ENCODE data around the gene GCG. TPM values are rescaled to one million over a fixed set of nuclear protein-coding genes. Genes with fewer than 3 reads are reported as not detected.

GCG gene
- total and polyA plus RNA-seq, 7 donors: 9.0 to 26.6 (median 10.6) TPM; not detected in 4

DNA sequence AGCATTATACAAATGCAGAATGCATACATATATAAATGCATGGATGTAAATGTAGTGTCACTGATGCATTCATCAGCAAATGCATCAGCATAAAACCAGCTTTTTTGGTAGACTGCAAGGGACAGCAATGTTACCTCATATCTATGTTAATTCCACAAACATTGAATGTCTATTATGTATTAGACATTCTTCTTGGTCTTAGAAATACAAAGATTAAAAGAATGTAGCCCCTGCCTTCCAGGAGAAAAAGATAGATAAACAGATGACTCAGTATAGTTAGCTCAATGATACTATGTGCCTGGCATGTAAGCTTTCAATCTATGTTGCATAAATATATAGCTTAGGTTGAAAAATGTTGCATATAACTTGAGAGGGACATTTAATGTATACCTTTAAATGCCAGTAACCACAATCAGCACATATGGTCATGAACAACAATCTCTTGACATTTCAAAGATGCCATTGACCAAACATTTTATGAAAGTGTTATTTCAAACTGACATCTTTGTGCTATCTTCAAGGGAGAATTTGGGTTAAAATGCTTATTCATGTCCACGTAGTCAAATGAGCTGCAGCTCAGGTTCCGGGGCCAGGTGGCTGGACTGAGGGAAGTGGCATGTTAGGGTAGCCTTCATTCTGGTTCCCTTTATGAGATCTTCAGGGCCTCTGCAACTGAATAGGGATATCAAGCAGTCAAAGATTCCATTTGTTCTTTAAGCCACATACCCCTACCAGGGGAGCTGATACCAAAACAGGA, 45.2 kb upstream of the GCG start:
- no peak overlapping the region for H3K27ac ChIP-seq
- H3K27me3 ChIP-seq: no peaks in the 10 kb centered on the region
- intact Hi-C loops (cut with DNase I): no loop called here
- WGBS, 2 donors: 84 to 94% methylated on average over 2 of the region's 2 CpGs
- no peaks in the 10 kb centered on the region for H3K9me3 ChIP-seq
- no peaks in the 10 kb centered on the region for H3K4me1 ChIP-seq
- DNase-seq: no peak
- H3K36me3 ChIP-seq: peaks cover 0 to 3% (median 0%) of the 10 kb centered on the region in 4 donors
- TF ChIP-seq, protein P1, sequence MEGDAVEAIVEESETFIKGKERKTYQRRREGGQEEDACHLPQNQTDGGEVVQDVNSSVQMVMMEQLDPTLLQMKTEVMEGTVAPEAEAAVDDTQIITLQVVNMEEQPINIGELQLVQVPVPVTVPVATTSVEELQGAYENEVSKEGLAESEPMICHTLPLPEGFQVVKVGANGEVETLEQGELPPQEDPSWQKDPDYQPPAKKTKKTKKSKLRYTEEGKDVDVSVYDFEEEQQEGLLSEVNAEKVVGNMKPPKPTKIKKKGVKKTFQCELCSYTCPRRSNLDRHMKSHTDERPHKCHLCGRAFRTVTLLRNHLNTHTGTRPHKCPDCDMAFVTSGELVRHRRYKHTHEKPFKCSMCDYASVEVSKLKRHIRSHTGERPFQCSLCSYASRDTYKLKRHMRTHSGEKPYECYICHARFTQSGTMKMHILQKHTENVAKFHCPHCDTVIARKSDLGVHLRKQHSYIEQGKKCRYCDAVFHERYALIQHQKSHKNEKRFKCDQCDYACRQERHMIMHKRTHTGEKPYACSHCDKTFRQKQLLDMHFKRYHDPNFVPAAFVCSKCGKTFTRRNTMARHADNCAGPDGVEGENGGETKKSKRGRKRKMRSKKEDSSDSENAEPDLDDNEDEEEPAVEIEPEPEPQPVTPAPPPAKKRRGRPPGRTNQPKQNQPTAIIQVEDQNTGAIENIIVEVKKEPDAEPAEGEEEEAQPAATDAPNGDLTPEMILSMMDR (IDR thresholded peaks at IDR 0.05): no peak
- TF ChIP-seq POLR2AphosphoS5 (IDR thresholded peaks at IDR 0.05) (no peak), EP300 (IDR thresholded peaks at IDR 0.05) (no peak), POLR2A (IDR thresholded peaks at IDR 0.05) (no peak)
- H3K4me3 ChIP-seq: no peak overlapping the region

DNA sequence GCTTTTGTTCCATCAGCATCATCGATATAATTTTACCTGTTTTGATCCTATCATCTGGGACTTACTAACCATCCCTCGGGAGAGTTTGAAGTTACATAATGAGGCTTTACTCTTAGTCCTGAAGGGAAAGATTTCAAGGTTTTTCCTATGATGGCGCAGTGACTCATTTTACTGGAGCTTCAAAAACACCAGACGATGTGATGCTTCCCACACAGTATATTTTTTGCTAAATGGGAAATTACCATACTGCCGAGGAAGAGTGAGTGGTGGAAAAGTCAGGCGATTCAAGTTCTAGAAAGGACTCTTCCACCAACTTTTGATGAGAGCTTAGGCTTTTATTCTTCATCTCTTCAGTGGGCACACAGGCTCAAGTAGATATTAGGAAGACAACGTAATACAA, 44.6 kb upstream of the GCG start:
- Histone ChIP-seq H3K4me3 (no peak overlapping the region), H3K27me3 (no peaks in the 10 kb centered on the region), H3K36me3 (peaks cover 0 to 3% (median 0%) of the 10 kb centered on the region in 4 donors), H3K4me1 (no peaks in the 10 kb centered on the region), H3K27ac (no peak overlapping the region), H3K9me3 (no peaks in the 10 kb centered on the region)
- TF ChIP-seq POLR2A (IDR thresholded peaks at IDR 0.05) (no peak), POLR2AphosphoS5 (IDR thresholded peaks at IDR 0.05) (no peak), EP300 (IDR thresholded peaks at IDR 0.05) (no peak)
- TF ChIP-seq, protein P1 (IDR thresholded peaks at IDR 0.05): no peak
- 92% methylated on average over 7 of the region's 7 CpGs for WGBS, 2 donors
- intact Hi-C loops (cut with DNase I): no loop called here
- no peak for DNase-seq

DNA sequence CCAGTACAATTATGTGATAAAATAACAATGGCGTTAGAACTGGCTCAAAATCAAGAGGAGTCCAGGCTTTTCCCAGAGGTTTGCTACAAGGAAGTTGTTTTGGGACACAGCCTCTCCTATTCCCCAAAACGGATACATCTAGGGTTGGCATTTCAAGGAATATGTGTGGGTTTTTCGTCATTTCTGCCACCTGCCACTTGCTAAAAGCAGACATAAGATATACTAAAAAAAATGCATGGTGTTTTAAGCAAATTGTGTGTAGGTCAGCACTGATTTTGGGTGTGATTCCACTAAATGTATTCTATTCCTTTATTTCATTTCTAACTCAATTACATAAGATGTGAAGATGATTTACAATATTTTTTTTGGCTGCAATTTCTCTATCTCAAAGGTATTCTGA, 36.4 kb upstream of the GCG start:
- Histone ChIP-seq H3K9me3 (no peaks in the 10 kb centered on the region), H3K4me1 (no peaks in the 10 kb centered on the region), H3K27ac (no peak overlapping the region), H3K27me3 (no peaks in the 10 kb centered on the region), H3K4me3 (no peak overlapping the region), H3K36me3 (no peaks in the 10 kb centered on the region)
- 41 to 68% methylated on average over 3 of the region's 3 CpGs for WGBS, 2 donors
- TF ChIP-seq EP300 (IDR thresholded peaks at IDR 0.05) (no peak), POLR2A (IDR thresholded peaks at IDR 0.05) (no peak), POLR2AphosphoS5 (IDR thresholded peaks at IDR 0.05) (no peak)
- TF ChIP-seq, protein P1 (IDR thresholded peaks at IDR 0.05): no peak
- intact Hi-C loops (cut with DNase I): no loop called here
- no peak for DNase-seq

DNA sequence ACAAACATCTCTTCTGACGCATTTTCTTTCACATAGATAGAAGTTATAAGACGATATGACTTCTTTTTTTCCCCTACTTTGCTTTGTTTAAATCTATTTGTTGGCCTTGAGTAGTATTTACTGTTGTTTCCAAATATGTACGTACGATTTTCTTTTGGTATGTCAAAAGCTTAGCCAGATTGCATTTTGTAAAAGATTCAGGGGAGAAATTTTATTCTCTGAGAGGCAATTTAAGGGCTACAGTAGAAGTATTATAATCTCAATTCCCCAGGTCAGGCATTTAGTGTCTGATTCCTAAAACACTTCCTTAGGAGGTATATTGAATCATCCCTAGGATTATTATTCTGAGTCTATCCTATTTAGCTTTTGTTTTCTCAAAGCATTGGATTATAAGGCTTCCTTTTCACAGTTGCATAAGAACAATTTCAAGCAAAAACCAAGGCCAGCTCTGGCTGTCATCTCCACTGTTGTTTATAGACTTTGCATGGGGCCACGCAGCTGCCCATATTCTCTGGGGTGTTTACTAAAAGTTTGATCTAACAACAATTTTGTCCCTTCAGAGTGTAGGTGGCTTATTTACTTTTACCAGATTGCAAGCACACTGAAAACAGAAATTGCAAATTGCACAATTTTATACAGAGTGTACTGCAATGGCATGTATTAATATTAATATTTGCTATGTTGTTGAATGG, 33.6 kb upstream of the GCG start:
- Histone ChIP-seq H3K4me1 (no peaks in the 10 kb centered on the region), H3K4me3 (no peak overlapping the region), H3K36me3 (no peaks in the 10 kb centered on the region), H3K9me3 (no peaks in the 10 kb centered on the region), H3K27ac (no peak overlapping the region), H3K27me3 (no peaks in the 10 kb centered on the region)
- TF ChIP-seq POLR2A (IDR thresholded peaks at IDR 0.05): no peak
- no peak for TF ChIP-seq POLR2AphosphoS5 (IDR thresholded peaks at IDR 0.05)
- TF ChIP-seq, protein P1 (IDR thresholded peaks at IDR 0.05): no peak
- no peak for TF ChIP-seq EP300 (IDR thresholded peaks at IDR 0.05)
- WGBS, 2 donors: 37 to 69% methylated on average over 5 of the region's 5 CpGs
- intact Hi-C loops (cut with DNase I): no loop called here
- DNase-seq: no peak

Data from sigmoid colon (tissue), 7 donors.